Left renal pelvis (tissue), 4 donors: ENCODE data around the gene ARHGEF40. TPM values are rescaled to one million over a fixed set of nuclear protein-coding genes. Genes with fewer than 3 reads are reported as not detected.
A peak's percentile ranks its signal among the peaks of the same experiment; 100 is the strongest.

ENCODE experiments used
- DNase-seq, 4 donors: peaks; one replicate each; pipeline ENCODE4 v3.0.0-alpha.2; 2013; ENCODE audit warnings: low read depth in 4 of 4, low spot score in 3 of 4
- polyA plus RNA-seq, 4 donors: library from polyadenylated mRNA; unstranded; fragments of 120-200 nt; gene quantifications; one replicate each; pipeline ENCODE4 v1.2.1, GENCODE V29; 2013; ENCODE audit not compliant: insufficient read length in 4 of 4

The ARHGEF40 gene
- polyA plus RNA-seq, 4 donors, result 65.7 to 87.7 (median 73.2) TPM

GRCh38 chr14:21078726-21079125, 8.6 kb downstream of the ARHGEF40 start:
- no peak for DNase-seq

DNA sequence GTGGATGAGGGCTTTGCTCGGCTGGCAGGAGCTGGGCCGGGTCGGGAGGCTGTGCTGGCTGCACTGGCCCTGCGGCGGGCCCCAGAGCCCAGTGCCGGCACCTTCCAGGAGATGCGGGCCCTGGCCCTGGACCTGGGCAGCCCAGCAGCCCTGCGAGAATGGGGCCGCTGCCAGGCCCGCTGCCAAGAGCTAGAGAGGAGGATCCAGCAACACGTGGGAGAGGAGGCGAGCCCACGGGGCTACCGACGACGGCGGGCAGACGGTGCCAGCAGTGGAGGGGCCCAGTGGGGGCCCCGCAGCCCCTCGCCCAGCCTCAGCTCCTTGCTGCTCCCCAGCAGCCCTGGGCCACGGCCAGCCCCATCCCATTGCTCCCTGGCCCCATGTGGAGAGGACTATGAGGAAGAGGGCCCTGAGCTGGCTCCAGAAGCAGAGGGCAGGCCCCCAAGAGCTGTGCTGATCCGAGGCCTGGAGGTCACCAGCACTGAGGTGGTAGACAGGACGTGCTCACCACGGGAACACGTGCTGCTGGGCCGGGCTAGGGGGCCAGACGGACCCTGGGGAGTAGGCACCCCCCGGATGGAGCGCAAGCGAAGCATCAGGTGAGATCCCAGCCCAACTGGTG, 11.5 kb downstream of the ARHGEF40 start:
- DNase-seq, result no peak

GRCh38 chr14:21083565-21084325, 13.6 kb downstream of the ARHGEF40 start:
- no peak for DNase-seq

DNA sequence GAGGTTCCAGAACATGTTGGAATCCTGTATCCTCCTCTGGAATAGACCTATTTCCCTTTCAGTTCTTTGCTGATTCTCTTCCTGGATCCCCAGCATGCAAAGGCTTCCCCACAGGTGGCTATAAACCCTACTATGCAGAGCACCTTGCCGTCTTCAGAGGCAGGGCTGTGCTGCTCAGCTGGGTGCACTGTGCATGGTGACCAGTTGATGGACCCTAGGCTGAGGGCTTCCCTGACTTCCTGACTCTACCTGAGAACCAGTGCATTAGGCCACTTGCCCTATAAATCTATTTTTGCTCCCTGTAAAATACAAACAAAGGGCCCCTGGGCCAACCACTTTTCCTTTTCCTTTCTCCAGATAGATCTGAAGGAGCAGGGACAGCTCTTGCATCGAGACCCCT, 14.3 kb downstream of the ARHGEF40 start:
- DNase-seq, result no peak

DNA sequence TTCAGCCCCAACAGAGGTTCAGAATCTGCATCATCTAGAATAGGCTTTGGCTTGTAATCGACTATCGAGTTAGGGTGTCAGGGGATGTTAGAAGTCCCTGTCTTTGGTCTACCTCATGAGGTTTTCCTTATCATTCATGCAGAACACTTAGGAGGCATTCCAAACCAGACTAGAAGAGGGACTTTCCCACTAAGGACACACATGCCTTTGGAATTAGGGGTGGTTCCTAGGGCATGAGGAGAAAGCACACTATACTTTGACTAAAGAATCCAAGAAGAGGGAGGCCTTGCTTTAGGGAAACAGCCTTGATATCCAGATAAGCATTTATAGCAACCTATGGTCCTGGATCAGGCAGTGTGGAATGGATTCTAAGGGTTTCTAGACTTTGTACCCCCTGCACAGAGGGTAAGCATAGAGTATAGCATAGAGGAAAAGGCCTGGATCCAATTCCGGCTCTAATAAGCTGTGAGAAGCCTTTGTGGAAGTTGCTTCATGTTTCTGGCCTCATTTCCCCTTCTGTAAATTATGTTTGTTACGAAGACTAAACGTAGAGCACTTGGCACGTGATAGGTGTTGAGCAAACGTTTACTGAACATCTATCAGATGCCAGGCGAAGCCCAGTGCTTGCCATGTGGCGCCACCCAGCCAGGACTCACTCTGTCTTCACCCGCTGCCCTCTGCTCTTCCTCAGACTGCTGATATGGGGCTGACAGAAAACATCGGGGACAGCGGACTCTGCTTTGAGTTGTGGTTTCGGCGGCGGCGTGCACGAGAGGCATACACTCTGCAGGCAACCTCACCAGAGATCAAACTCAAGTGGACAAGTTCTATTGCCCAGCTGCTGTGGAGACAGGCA, 15.1 kb downstream of the ARHGEF40 start:
- DNase-seq, result no peak

- no peak for DNase-seq
These were observed 16.8 kb downstream of the ARHGEF40 start for GRCh38 chr14:21086908-21087293.

DNA sequence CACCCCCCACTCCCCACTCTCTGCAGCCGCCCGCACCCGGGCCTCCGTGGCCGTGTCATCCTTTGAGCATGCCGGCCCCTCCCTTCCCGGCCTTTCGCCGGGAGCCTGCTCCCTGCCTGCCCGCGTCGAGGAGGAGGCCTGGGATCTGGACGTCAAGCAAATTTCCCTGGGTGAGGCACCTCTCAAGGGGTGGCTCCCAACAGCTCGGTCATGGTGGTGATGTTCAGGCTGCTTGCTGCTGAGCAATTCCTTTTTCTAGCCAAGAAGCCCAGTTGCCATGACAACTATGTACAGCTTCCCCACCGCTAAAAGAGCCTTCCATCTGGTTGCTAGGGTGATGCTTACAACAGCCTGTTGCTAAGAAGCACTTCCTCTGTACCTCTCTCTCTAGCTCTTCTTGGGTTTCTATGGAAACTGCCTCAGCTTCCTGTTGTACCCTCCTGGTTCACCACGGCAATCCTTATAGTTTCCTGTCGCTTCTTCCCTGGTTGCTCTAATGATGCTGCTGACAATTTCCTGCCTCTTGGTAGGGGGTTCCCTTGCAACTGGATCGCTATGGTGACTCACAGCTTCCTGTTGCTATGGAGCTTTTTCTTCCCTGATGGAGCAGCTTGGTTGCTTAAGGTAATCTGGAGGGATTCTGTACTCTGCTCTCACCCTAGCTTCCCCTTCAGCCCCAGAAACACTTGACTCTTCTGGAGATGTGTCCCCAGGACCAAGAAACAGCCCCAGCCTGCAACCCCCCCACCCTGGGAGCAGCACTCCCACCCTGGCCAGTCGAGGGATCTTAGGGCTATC, 17.4 kb downstream of the ARHGEF40 start:
- DNase-seq, result no peak

- DNase-seq, result no peak
These were observed 18.6 kb downstream of the ARHGEF40 start for GRCh38 chr14:21088687-21089086.

- no peak for DNase-seq
These were observed 19.2 kb downstream of the ARHGEF40 start for GRCh38 chr14:21089271-21089670.

- DNase-seq, result no peak
These were observed 19.7 kb downstream of the ARHGEF40 start for GRCh38 chr14:21089877-21090193.

- no peak for DNase-seq
These were observed 20.3 kb downstream of the ARHGEF40 start for GRCh38 chr14:21090194-21090939.

DNA sequence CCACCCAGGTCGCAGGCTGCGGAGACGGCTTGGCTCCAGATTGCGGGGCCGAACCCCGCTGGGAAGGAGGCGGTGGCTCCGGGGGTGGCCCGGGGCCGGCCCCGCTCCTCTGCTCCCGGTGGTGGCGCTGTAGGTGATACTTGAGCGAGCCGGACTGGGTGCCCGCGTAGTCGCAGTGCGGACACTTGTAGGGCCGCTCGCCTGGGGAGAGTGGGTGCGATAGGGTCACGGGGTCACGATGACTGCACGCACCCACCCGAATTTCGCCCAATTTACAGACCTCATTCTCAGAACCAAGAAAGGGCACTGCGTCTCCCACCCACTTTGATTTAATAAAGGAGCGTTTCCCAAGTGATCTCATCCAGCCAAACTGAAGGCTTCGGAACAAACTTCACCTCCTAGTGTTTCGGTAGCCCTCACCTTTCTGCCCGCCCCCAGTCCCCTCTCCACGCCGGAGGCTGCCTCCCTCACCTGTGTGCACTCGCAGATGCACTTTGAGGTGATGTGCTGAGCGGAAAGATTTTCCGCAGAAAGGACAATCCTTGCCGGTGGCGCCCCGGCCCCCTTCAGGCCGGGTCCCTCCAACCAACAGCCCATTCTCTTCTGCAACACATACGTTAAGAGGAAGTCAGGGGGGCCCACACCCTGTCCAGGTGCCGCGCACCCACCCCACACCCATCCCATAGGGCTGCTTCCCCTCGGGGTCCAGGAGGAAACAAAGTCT, 21.0 kb downstream of the ARHGEF40 start:
- DNase-seq, result no peak

GRCh38 chr14:21091821-21092272, 21.7 kb downstream of the ARHGEF40 start:
- DNase-seq, result no peak

- DNase-seq, result no peak
These were observed 22.3 kb downstream of the ARHGEF40 start for GRCh38 chr14:21092273-21093011.

- no peak for DNase-seq
These were observed 22.9 kb downstream of the ARHGEF40 start for GRCh38 chr14:21093018-21093417.

GRCh38 chr14:21093769-21094681, 23.9 kb downstream of the ARHGEF40 start:
- DNase-seq, result peak in 1 of 4 donors; percentile 73

GRCh38 chr14:21095430-21096205, 25.5 kb downstream of the ARHGEF40 start:
- DNase-seq, result no peak
